Upper lobe of right lung (tissue), 1 donor: Measurements from ENCODE around the gene UQCC5. TPM values are rescaled to one million over a fixed set of nuclear protein-coding genes. Genes with fewer than 3 reads are reported as not detected.
A peak's percentile ranks its signal among the peaks of the same experiment; 100 is the strongest.

Source experiments
- ATAC-seq: fragments of 200-7000 bp; cut with Tn5 transposase; one replicate; pipeline ENCODE4 v1.9.1; 2020; ENCODE audit warnings: mild to moderate bottlenecking, moderate library complexity
- DNase-seq: peaks from one replicate; pipeline ENCODE4 v3.0.0-alpha.2; 2020
- H3K27ac ChIP-seq: fragments of 200-600 bp; one replicate; pipeline ENCODE4 v1.8.0; 2022
- H3K27me3 ChIP-seq: fragments of 200-600 bp; one replicate; pipeline ENCODE4 v1.8.0; 2022; ENCODE audit warnings: mild to moderate bottlenecking
- H3K36me3 ChIP-seq: fragments of 200-600 bp; one replicate; pipeline ENCODE4 v1.8.0; 2022
- H3K4me1 ChIP-seq: fragments of 200-600 bp; one replicate; pipeline ENCODE4 v1.8.0; 2022
- H3K4me3 ChIP-seq: fragments of 200-600 bp; one replicate; pipeline ENCODE4 v1.8.0; 2022; ENCODE audit warnings: mild to moderate bottlenecking
- H3K9me3 ChIP-seq: fragments of 200-600 bp; one replicate; pipeline ENCODE4 v1.8.0; 2022
- CTCF ChIP-seq: fragments of 200-600 bp; IDR thresholded peaks from one replicate; pipeline ENCODE4 v1.8.0; 2022; ENCODE audit warnings: antibody characterized with exemption
- intact Hi-C: fragments of 100-400 bp; cut with DNase I; formaldehyde crosslinking; loops from one replicate; pipeline ENCODE4 v1.11.0; 2022
- total RNA-seq: library from RNA; stranded (reverse); fragmentation: NEBNext Ultra II Directional; extraction: Animal tissue kit (Norgen Biotek cat#: 25700); gene quantifications from one replicate; pipeline ENCODE4 v1.2.1, GENCODE V29; 2021
- donor health status: DM: no; HTN: yes; CAD: no; lungs with severe emphysema.

UQCC5 gene
- total RNA-seq, 1 donor from 2014 or later, result 16.6 TPM

GRCh38 chr3:52532517-52532837 is 3.9 kb upstream of the UQCC5 start:
- TF ChIP-seq CTCF, result no peak
- DNase-seq (peak; percentile 56), ATAC-seq (no peak)
- Histone ChIP-seq H3K4me1 (peaks cover 46% of the 10 kb centered on the region), H3K9me3 (no peaks in the 10 kb centered on the region), H3K36me3 (peaks cover 8% of the 10 kb centered on the region), H3K4me3 (peak overlapping the region; percentile 67), H3K27me3 (no peaks in the 10 kb centered on the region), H3K27ac (peak overlapping the region; percentile 2)
- intact Hi-C loops, result no loop called here

DNA sequence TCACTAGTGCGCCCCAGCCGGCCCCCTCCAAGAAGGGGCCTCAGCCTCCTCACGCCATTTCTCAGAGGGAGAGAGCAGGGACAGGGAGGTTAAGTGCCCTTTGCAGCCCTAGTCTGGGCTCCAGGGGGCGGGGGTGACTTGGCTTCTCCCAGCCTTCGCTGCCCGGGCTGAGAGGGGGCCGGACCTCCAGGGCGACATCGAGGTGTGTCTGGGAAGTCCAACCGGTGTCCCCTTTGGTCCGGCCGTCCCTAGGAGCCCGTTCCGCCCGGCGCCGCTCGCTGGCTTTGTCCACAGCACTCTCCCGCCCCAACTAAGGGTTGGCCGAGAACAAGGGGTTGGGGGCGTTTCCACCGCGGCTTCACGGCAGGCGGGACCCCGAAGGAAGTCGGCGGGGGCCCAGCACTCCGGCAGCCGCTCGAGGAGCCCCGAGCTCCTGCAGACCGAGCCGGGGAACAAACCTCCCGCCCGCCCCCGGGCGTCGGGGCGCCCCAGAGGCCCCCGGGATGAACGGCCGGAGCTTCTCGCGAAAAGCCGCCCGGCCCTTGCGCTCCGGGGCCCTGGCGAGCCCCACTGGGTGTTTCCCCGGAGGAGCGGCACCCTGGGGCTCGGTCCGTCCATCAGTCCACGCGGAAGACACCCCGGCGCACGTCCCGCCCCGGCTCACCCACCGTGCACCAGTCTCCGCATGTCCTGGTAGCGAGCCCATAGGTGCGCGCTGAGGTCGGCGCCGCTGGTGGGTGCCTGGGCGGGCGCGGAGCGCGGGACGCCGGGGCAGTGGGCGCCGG is 3.4 kb upstream of the UQCC5 start:
- intact Hi-C loops, result no loop called here
- TF ChIP-seq CTCF, result no peak
- peak overlapping the region; percentile 47 for H3K27ac ChIP-seq

GRCh38 chr3:52533623-52534280 is 2.7 kb upstream of the UQCC5 start, which contains the start of gene NT5DC2:
Gene NT5DC2, minus strand, starts transcription at chr3:52533857. Its CDS starts 120 bp downstream, at chr3:52533737.
- ATAC-seq, result peak; percentile 58
- Histone ChIP-seq H3K27ac (peak within 1 kb of the TSS; percentile 58), H3K4me1 (peaks cover 54% of the 10 kb centered on the region), H3K36me3 (no peaks in the 10 kb centered on the region), H3K9me3 (no peaks in the 10 kb centered on the region), H3K4me3 (peak within 1 kb of the TSS; percentile 67), H3K27me3 (no peaks in the 10 kb centered on the region)
- intact Hi-C loops, result no loop called here
- TF ChIP-seq CTCF, result no peak
- peak; percentile 83 for DNase-seq

More for the DNA sequence above, 3.4 kb upstream of the UQCC5 start:
- ATAC-seq (no peak), DNase-seq (peak; percentile 76)
- peak overlapping the region; percentile 67 for H3K4me3 ChIP-seq
- H3K27me3 ChIP-seq, result no peaks in the 10 kb centered on the region
- peaks cover 47% of the 10 kb centered on the region for H3K4me1 ChIP-seq
- no peaks in the 10 kb centered on the region for H3K9me3 ChIP-seq
- H3K36me3 ChIP-seq, result peaks cover 2% of the 10 kb centered on the region

DNA sequence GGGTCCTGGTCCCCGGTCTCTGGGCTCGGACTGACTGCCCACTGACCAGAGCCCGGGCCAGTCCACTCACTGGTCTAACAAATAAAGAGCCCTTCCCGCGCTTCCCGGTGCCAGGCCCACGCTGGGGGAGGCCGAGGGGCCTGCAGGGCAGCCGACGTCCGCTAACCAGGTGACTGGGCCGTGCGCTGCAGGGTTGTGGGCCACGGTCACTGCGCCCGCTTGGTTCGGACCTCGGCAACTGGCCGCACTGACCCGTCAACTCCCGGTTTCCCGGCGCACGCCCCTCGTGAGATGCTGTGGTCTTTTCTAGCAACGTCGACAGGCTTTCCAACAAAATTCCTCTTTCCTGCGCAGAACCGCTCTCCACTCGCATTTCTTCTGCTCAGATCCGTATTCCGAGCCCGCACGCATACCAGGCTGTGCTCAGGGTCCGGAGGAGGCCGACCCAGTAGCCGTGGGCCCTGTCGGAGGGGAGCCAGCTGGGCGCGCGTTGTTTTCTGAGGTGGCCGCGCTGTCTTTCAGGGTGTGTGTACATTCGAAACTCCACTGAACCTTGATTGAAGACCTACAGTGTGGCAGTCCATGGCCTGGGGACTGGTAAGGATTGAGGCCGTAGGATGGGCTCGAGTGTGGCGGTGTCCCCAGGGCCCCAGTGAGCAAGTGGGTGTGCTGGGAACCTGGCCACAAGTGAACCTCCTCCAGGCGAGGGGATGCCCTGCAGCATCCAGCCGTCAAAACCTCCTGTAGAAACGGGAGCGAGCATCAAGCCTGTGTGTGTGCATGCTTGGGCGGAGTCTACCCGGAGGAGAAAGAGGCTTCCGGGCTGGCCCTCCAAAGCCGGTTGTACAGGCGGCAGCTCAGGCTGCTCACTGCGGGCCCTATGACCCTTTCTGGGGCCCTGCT is 1.9 kb upstream of the UQCC5 start:
- Histone ChIP-seq H3K9me3 (no peaks in the 10 kb centered on the region), H3K27me3 (no peaks in the 10 kb centered on the region), H3K4me3 (peak overlapping the region; percentile 65), H3K27ac (peak overlapping the region; percentile 58), H3K4me1 (peaks cover 59% of the 10 kb centered on the region), H3K36me3 (no peaks in the 10 kb centered on the region)
- ATAC-seq, result no peak
- TF ChIP-seq CTCF, result no peak
- intact Hi-C loops, result no loop called here
- no peak for DNase-seq

GRCh38 chr3:52535411-52536111 is 844 bp upstream of the UQCC5 start:
- ATAC-seq, result no peak
- Histone ChIP-seq H3K36me3 (peaks cover 5% of the 10 kb centered on the region), H3K9me3 (no peaks in the 10 kb centered on the region), H3K27me3 (no peaks in the 10 kb centered on the region), H3K4me1 (peaks cover 53% of the 10 kb centered on the region), H3K4me3 (peak overlapping the region; percentile 89), H3K27ac (no peak overlapping the region)
- DNase-seq, result no peak
- no peak for TF ChIP-seq CTCF
- intact Hi-C loops, result no loop called here
